HepG2 (cell line): ENCODE data around the gene PIM3. TPM values are rescaled to one million over a fixed set of nuclear protein-coding genes. Genes with fewer than 3 reads are reported as not detected.

Source experiments
- ARNT2 ChIP-seq: sonication (generic); formaldehyde crosslinking; IDR thresholded peaks from 2 replicates; pipeline ENCODE4 v1.8.0; 2022; ENCODE audit warnings: mild to moderate bottlenecking, low read depth, missing genetic modification reagents, moderate library complexity
- E2F1 ChIP-seq: sonication (generic); formaldehyde crosslinking; IDR thresholded peaks from 2 replicates; pipeline ENCODE4 v1.5.0; 2020; ENCODE audit warnings: missing genetic modification reagents
- FOXP1 ChIP-seq, 2 experiments: fragments of 450-650 bp in 1 of 2; IDR thresholded peaks; 2 replicates each; pipeline ENCODE4 v1.6.1; 2017 to 2018; ENCODE audit warnings: antibody characterized with exemption in 1 of 2
- FUBP1 ChIP-seq: sonication (generic); formaldehyde crosslinking; IDR thresholded peaks from 2 replicates; pipeline ENCODE4 v1.5.1; 2020; ENCODE audit warnings: missing genetic modification reagents, mild to moderate bottlenecking, borderline replicate concordance
- MLLT10 ChIP-seq: sonication (generic); formaldehyde crosslinking; IDR thresholded peaks from 2 replicates; pipeline ENCODE4 v1.4.0; 2020; ENCODE audit warnings: missing genetic modification reagents
- NCOR1 ChIP-seq: fragments of 200-600 bp; sonication (generic); IDR thresholded peaks from 2 replicates; pipeline ENCODE4 v1.7.0; 2017; ENCODE audit warnings: antibody characterized with exemption, low read length, borderline replicate concordance
- RFX5 ChIP-seq: IDR thresholded peaks from 2 replicates; pipeline ENCODE4 v1.6.1; 2011; ENCODE audit warnings: low read depth, low read length, improper control_type of control experiment
- SOX5 ChIP-seq: IDR thresholded peaks from 2 replicates; pipeline ENCODE4 v1.6.1; 2016; ENCODE audit warnings: borderline replicate concordance
- XRCC5 ChIP-seq: fragments of 200-400 bp; formaldehyde crosslinking; optimal IDR thresholded peaks from 2 replicates; pipeline ENCODE3; 2017; ENCODE audit warnings: mild to moderate bottlenecking, low read length
- ZBTB20 ChIP-seq: sonication (generic); formaldehyde crosslinking; IDR thresholded peaks from 2 replicates; pipeline ENCODE4 v1.8.1; 2023; ENCODE audit warnings: missing genetic modification reagents, low read depth, mild to moderate bottlenecking, borderline replicate concordance
- ZBTB7B ChIP-seq: sonication (generic); formaldehyde crosslinking; IDR thresholded peaks from 2 replicates; pipeline ENCODE4 v1.4.0; 2020; ENCODE audit warnings: missing genetic modification reagents
- ZMAT3 ChIP-seq: sonication (generic); formaldehyde crosslinking; conservative IDR thresholded peaks from 2 replicates; pipeline ENCODE4 v1.7.0; 2021; ENCODE audit warnings: missing genetic modification reagents
- ZNF180 ChIP-seq: sonication (generic); formaldehyde crosslinking; IDR thresholded peaks from 2 replicates; pipeline ENCODE4 v1.4.0; 2020; ENCODE audit warnings: low read depth, missing genetic modification reagents, borderline replicate concordance
- ZNF274 ChIP-seq: sonication (generic); formaldehyde crosslinking; IDR thresholded peaks from 2 replicates; pipeline ENCODE4 v1.5.1; 2020; ENCODE audit warnings: mild to moderate bottlenecking, missing genetic modification reagents
- ZNF280D ChIP-seq: sonication (generic); formaldehyde crosslinking; IDR thresholded peaks from 2 replicates; pipeline ENCODE4 v1.5.1; 2020; ENCODE audit warnings: mild to moderate bottlenecking, missing genetic modification reagents
- ZNF333 ChIP-seq: sonication (generic); formaldehyde crosslinking; IDR thresholded peaks from 2 replicates; pipeline ENCODE4 v1.4.0; 2020; ENCODE audit warnings: mild to moderate bottlenecking, missing genetic modification reagents, borderline replicate concordance
- ZNF335 ChIP-seq: sonication (generic); formaldehyde crosslinking; IDR thresholded peaks from 2 replicates; pipeline ENCODE4 v1.4.0; 2020; ENCODE audit warnings: missing genetic modification reagents
- ZNF567 ChIP-seq: sonication (generic); formaldehyde crosslinking; IDR thresholded peaks from 2 replicates; pipeline ENCODE4 v1.8.1; 2023; ENCODE audit warnings: mild to moderate bottlenecking, missing genetic modification reagents, borderline replicate concordance
- ZNF781 ChIP-seq: sonication (generic); formaldehyde crosslinking; IDR thresholded peaks from 2 replicates; pipeline ENCODE4 v1.5.1; 2020; ENCODE audit warnings: borderline replicate concordance, mild to moderate bottlenecking, missing genetic modification reagents; ENCODE audit errors: not compliant biosample characterization
- polyA plus RNA-seq, 8 experiments: library from polyadenylated mRNA; depleted of rRNA in 3 of 8; stranded (reverse) in 7 of 8; unstranded in 1 of 8; fragments of >200 nt; fragmentation: Illumina TruSeq in 4 of 8; extraction: Trizol in 4 of 8; gene quantifications; 2 replicates each; pipeline versions ENCODE4 v1.2.1 to v1.2.3, GENCODE V29; 2011 to 2016; ENCODE audit warnings: low read depth in 4 of 8, missing spikeins in 1 of 8, mixed read lengths in 1 of 8; ENCODE audit not compliant: insufficient read depth in 1 of 8
- total RNA-seq, 5 experiments: library from RNA; depleted of rRNA; stranded (reverse); fragments of >200 nt; fragmentation: Illumina TruSeq; extraction: Trizol; gene quantifications; 2 replicates each; pipeline ENCODE4 v1.2.3, GENCODE V29; 2016; ENCODE audit warnings: low read depth in 1 of 5
- TF ChIP-seq, protein P1 (sequence below): fragments of 450-650 bp; IDR thresholded peaks from 2 replicates; pipeline ENCODE4 v1.6.1; 2017; ENCODE audit warnings: mild to moderate bottlenecking

Gene PIM3
- total and polyA plus RNA-seq, 2 of the 13 experiments (the other 11 are each of a cell fraction or from before 2014, with no cell fraction given), result 21.6 to 31.2 TPM

GRCh38 chr22:49958931-49959781 is 1.4 kb upstream of the PIM3 start (continued):
- no peak for TF ChIP-seq ZNF280D (CRISPR knock-in tag)
- TF ChIP-seq MLLT10, result no peak
- no peak for TF ChIP-seq ZNF567 (CRISPR knock-in tag)
- TF ChIP-seq ZNF333, result no peak
- TF ChIP-seq ARNT2, result peak; percentile 85; the same call in 1 of the 2 replicates
- TF ChIP-seq XRCC5, result peak; percentile 51
- TF ChIP-seq ZNF274 (CRISPR knock-in tag), result no peak
- TF ChIP-seq RFX5, result no peak
- no peak for TF ChIP-seq FOXP1 (IDR thresholded peaks at IDR 0.05)
- no peak for TF ChIP-seq FOXP1 (CRISPR knock-in tag; IDR thresholded peaks at IDR 0.05)
- no peak for TF ChIP-seq E2F1 (CRISPR knock-in tag)
- no peak for TF ChIP-seq FUBP1 (CRISPR knock-in tag)
- peak; percentile 69; the same call in 1 of the 2 replicates for TF ChIP-seq SOX5
- peak; percentile 36 for TF ChIP-seq ZMAT3 (CRISPR knock-in tag)
- no peak for TF ChIP-seq ZNF781 (CRISPR knock-in tag)
- TF ChIP-seq, protein P1, sequence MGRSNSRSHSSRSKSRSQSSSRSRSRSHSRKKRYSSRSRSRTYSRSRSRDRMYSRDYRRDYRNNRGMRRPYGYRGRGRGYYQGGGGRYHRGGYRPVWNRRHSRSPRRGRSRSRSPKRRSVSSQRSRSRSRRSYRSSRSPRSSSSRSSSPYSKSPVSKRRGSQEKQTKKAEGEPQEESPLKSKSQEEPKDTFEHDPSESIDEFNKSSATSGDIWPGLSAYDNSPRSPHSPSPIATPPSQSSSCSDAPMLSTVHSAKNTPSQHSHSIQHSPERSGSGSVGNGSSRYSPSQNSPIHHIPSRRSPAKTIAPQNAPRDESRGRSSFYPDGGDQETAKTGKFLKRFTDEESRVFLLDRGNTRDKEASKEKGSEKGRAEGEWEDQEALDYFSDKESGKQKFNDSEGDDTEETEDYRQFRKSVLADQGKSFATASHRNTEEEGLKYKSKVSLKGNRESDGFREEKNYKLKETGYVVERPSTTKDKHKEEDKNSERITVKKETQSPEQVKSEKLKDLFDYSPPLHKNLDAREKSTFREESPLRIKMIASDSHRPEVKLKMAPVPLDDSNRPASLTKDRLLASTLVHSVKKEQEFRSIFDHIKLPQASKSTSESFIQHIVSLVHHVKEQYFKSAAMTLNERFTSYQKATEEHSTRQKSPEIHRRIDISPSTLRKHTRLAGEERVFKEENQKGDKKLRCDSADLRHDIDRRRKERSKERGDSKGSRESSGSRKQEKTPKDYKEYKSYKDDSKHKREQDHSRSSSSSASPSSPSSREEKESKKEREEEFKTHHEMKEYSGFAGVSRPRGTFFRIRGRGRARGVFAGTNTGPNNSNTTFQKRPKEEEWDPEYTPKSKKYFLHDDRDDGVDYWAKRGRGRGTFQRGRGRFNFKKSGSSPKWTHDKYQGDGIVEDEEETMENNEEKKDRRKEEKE, result no peak
- no peak for TF ChIP-seq ZBTB20 (CRISPR knock-in tag)
- TF ChIP-seq ZBTB7B (CRISPR knock-in tag), result peak; percentile 49; the same call in 1 of the 2 replicates
- TF ChIP-seq NCOR1, result no peak
- no peak for TF ChIP-seq ZNF180
- peak; percentile 71 for TF ChIP-seq ZNF335 (CRISPR knock-in tag)
